ENCODE results near the gene AGPS. TPM values are rescaled to one million over a fixed set of nuclear protein-coding genes. Genes with fewer than 3 reads are reported as not detected.

The AGPS gene
- total RNA-seq, 1 experiment from 2014 or later, result 60.9 TPM

- Histone ChIP-seq H3T11ph (ENCODE audit: low read length) (no peak overlapping the region), H3K56ac (ENCODE audit: insufficient read length, low read depth, low read length) (no peak overlapping the region), H3K23me2 (ENCODE audit: insufficient read length, low read depth, low read length, poor library complexity, severe bottlenecking) (no peaks in the 10 kb centered on the region), H3K4ac (ENCODE audit: low read depth, low read length) (no peak overlapping the region), H3K9ac (ENCODE audit: extremely low read depth, insufficient read length, low read length) (no peak overlapping the region), H4K8ac (replicated peaks; ENCODE audit: insufficient read length, low read depth, low read length) (no peak overlapping the region), H3K79me1 (ENCODE audit: insufficient read depth, low read depth, low read length, poor library complexity, severe bottlenecking) (no peaks in the 10 kb centered on the region), H3K14ac (ENCODE audit: insufficient read depth, low read length) (no peak overlapping the region), H3K27me3 (ENCODE audit: insufficient read depth, low read length) (no peaks in the 10 kb centered on the region), H4K5ac (ENCODE audit: insufficient read length, low read depth, low read length) (no peak overlapping the region), H2BK15ac (ENCODE audit: low read depth, low read length) (no peak overlapping the region), H2AK5ac (ENCODE audit: insufficient read length, low read length) (no peak overlapping the region), H3K27ac (ENCODE audit: insufficient read length, low read depth, low read length) (no peak overlapping the region), H4K20me1 (ENCODE audit: control insufficient read depth, insufficient read depth, insufficient read length) (no peaks in the 10 kb centered on the region), H4K91ac (ENCODE audit: insufficient read length, low read depth, low read length) (no peak overlapping the region), H2BK5ac (ENCODE audit: insufficient read length, low read length) (no peak overlapping the region), H3K18ac (ENCODE audit: insufficient read length, low read depth, low read length) (no peak overlapping the region), H3K9me3 (ENCODE audit: control insufficient read depth, low read depth, low read length) (no peaks in the 10 kb centered on the region), H2BK120ac (ENCODE audit: low read depth, low read length, poor library complexity, severe bottlenecking) (no peak overlapping the region), H3K79me2 (ENCODE audit: insufficient read depth, low read length) (no peaks in the 10 kb centered on the region), H3K23ac (ENCODE audit: insufficient read length, low read depth, low read length) (no peak overlapping the region), H3K4me1 (ENCODE audit: insufficient read depth, low read length) (no peaks in the 10 kb centered on the region), H2AFZ (ENCODE audit: low read length) (no peak overlapping the region), H2BK20ac (ENCODE audit: low read depth, low read length, poor library complexity, severe bottlenecking) (no peak overlapping the region), H3K4me2 (ENCODE audit: insufficient read depth, insufficient read length, low read length) (no peak overlapping the region), H2BK12ac (ENCODE audit: insufficient read length, low read depth, low read length) (no peak overlapping the region)
- Mint-ChIP-seq H3K27me3 (ENCODE audit: low read depth) (no peaks in the 10 kb centered on the region), H3K36me3 (ENCODE audit: insufficient read depth in 1 of 3, low read depth in 3 of 3) (peaks cover 0 to 4% (median 2%) of the 10 kb centered on the region in 3 experiments; a peak in 2 of 7 replicates), H3K27ac (peak overlapping the region in 1 of 3 experiments; percentile 37; a peak in 1 of 7 replicates), H3K9me3 (no peaks in the 10 kb centered on the region), H3K4me1 (peaks cover 16 to 20% of the 10 kb centered on the region in 2 experiments), H3K4me3 (no peak overlapping the region)
- WGBS (ENCODE audit: extremely low coverage, insufficient read length, low lambda C conversion rate), result no CpG with 5 or more reads among the region's 3 CpGs
- TF ChIP-seq CTCF (conservative IDR thresholded peaks at IDR 0.05), result no peak
- DNase-seq, result no peak
These were observed 132.9 kb downstream of the AGPS start for GRCh38 chr2:177525351-177525924.
